Daoy (cell line): ENCODE measurements around the gene SLC25A34. TPM values are rescaled to one million over a fixed set of nuclear protein-coding genes. Genes with fewer than 3 reads are reported as not detected.
A peak's percentile ranks its signal among the peaks of the same experiment; 100 is the strongest.

ENCODE experiments used
- DNase-seq: peaks from one replicate; pipeline ENCODE4 v3.0.0-alpha.2; 2015; ENCODE audit warnings: low read depth
- total RNA-seq: library from RNA; depleted of rRNA; stranded (reverse); fragments of >200 nt; shearing (Covaris generic); gene quantifications from 2 replicates; pipeline ENCODE4 v1.2.3, GENCODE V29; 2014; rRNA removed

The SLC25A34 gene
- total RNA-seq, 1 experiment from 2014 or later: 0.40 TPM

DNA sequence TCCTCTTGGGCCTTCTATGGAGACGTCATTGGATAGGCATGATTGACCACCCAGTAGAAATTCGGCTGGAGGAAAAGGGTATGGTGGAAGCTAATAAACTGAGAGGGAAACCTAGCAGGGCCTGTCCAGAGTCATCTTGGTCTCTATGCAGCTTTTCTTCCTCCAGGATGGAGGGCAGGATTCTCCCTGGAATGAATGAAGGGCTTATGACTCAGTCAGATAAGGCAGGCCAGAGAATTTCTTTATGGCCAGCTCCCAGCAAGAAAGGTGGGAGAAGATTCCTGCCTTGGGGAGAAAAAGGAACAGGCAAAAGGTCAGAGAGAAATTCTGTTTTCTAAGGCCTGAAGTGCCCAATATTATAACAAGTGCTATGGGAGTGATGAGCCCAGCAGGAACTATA is 39.6 kb downstream of the SLC25A34 start:
- no peak for DNase-seq

DNA sequence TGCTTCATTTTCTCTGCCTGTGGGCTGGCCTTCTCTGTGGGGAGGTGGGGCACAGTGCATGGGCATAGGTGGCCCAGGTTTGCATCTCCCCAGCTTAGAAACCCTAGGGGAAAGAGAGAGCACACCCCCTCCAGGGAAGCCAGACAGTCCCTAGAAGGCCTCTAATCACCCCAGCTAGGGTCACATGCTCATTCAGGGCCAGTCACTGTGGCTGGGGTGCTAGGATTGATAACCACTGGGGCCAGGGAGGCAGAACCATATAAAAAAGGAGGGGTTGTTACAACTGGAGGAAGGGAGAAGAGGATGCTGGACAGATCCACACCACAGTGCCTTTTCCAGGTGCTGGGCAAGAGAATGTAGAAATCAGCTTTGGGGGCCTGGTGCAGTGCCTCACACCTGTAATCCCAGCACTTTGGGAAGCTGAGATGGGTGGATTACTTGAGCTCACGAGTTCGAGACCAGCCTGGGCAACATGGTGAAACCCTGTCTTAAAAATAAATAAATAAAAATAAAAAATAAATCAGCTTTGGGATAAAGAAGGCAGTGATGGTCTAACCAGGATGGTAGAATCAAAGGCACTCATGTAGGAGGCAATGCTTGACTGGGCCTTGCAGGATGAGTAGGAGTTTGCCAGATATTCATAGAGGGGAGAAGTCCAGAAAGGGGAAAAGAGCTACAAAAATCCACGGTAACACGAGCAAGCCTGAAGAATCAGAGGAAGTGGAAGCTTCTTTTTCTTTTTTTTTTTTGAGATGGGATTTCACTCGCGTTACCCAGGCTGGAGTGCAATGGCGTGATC is 42.0 kb downstream of the SLC25A34 start:
- DNase-seq: no peak

DNA sequence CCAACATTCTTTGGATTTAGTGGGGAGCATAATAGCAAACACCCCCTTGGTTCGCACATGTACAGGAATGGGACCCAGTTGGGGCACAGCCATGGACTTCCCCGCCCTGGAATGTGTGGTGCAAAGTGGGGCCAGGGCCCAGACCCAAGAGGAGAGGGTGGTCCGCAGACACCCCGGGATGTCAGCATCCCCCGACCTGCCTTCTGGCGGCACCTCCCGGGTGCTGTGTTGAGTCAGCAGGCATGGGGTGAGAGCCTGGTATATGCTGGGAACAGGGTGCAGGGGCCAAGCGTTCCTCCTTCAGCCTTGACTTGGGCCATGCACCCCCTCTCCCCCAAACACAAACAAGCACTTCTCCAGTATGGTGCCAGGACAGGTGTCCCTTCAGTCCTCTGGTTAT is 49.6 kb downstream of the SLC25A34 start:
- no peak for DNase-seq

DNA sequence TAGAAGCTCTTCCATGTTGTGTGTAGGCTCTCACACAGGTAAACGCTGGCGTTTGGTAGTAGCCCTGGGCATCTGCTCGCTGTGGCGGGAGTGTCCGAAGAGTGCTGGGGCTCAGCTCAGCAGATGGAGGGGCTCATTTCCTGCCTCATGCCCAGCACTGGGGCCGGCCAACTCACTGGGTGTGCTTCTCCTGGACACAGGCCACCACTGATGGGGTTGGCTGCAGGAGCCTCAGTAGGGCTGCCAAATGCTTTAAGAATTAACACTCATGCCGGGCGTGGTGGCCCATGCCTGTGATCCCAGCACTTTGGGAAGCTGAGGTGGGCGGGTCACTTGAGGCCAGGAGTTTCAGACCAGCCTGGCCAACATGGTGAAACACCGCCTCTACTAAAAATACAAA is 50.5 kb downstream of the SLC25A34 start:
- DNase-seq: no peak

DNA sequence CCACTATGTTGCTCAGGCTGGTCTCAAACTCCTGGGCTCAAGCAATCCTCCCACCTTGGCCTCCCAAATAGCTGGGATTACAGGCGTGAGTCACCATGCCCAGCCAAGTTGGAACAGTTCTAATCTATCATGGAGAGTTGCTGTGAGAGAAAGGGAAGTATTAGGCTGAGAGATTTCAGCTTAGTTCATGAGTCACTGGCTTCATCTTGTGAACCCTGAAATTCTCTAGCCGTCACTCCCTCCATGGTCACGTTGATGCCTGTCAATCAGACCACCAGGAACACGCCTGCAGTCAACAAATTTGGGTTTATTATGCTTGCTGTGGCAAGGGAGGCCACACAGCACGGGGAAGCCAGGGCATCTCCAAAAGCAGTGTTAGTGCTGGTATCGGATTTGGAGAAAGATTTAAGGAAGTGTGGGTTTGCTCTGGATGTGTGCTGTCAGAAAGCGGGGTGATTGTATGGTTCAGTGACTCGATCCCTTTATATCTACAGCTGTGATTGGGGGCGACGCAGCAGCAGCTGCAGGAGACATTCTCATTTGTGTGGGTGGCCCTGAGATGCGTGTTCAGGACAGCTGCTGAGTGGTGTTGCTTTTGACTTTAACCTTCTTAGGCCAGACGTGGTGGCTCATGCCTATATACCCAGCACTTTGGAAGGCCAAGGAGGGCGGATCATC is 52.7 kb downstream of the SLC25A34 start:
- DNase-seq: peak; percentile 70

Other genes starting within 250 kb of the SLC25A34 start
- 5.5 and 13.4 TPM in 2 replicates for gene CASP9, start 212.0 kb upstream of the SLC25A34 start, total RNA-seq
- 10.9 and 11.8 TPM in 2 replicates for gene DNAJC16, start 209.4 kb upstream of the SLC25A34 start, total RNA-seq
- 4.3 and 7.6 TPM in 2 replicates for gene AGMAT, start 151.2 kb upstream of the SLC25A34 start, total RNA-seq
- 9.4 and 14.9 TPM in 2 replicates for gene DDI2, start 118.8 kb upstream of the SLC25A34 start, total RNA-seq
- gene PLEKHM2, start 51.9 kb upstream of the SLC25A34 start, total RNA-seq: 31.0 and 31.2 TPM in 2 replicates
- gene TMEM82, start 6.2 kb downstream of the SLC25A34 start, total RNA-seq: not detected in 2 replicates
- gene FBLIM1, start 22.5 kb downstream of the SLC25A34 start, total RNA-seq: 42.1 and 59.7 TPM in 2 replicates
- 4.1 and 5.9 TPM in 2 replicates for gene UQCRHL, start 71.4 kb downstream of the SLC25A34 start, total RNA-seq
- 14.9 and 22.3 TPM in 2 replicates for gene SPEN, start 111.4 kb downstream of the SLC25A34 start, total RNA-seq
- gene ZBTB17, start 239.8 kb downstream of the SLC25A34 start, total RNA-seq: 43.1 and 53.5 TPM in 2 replicates